Common myeloid progenitor, CD34-positive (primary cell): Measurements from ENCODE around the gene RNF225.

ENCODE experiments used
- CTCF ChIA-PET: fragments of 350-600 bp; sonication (Branson Sonifier 250); formaldehyde crosslinking; loops from one replicate; lab custom pipeline; 2021; ENCODE audit warnings: antibody characterized with exemption; lab: Charles Lee
- POLR2A ChIA-PET: fragments of 350-600 bp; sonication (Branson Sonifier 250); formaldehyde crosslinking; loops from one replicate; lab custom pipeline; 2021; ENCODE audit warnings: antibody characterized with exemption; lab: Charles Lee
- DNase-seq, 3 donors: peaks; one replicate each; pipeline versions ENCODE4 v3.0.0 to v3.0.0-alpha.2; 2013
- H3K27ac ChIP-seq, 2 experiments: 1 replicate in 1 of 2; 2 replicates in 1 of 2; pipeline ENCODE4 v1.7.0; 2013; ENCODE audit warnings: inconsistent platforms in 2 of 2, low read length in 2 of 2, mild to moderate bottlenecking in 2 of 2, low read depth in 1 of 2, moderate library complexity in 1 of 2; ENCODE audit not compliant: severe bottlenecking in 2 of 2, insufficient read depth in 1 of 2, poor library complexity in 1 of 2
- H3K27me3 ChIP-seq, 5 experiments: replicated peaks in 2 of 5; 1 replicate in 3 of 5; 2 replicates in 2 of 5; pipeline versions ENCODE4 v1.6.1 to v1.7.0; 2013; ENCODE audit warnings: low read length in 4 of 5, mild to moderate bottlenecking in 2 of 5, moderate library complexity in 2 of 5, inconsistent platforms in 1 of 5; ENCODE audit not compliant: insufficient read depth in 5 of 5, control insufficient read depth in 4 of 5
- H3K36me3 ChIP-seq, 4 experiments: 1 replicate in 2 of 4; 2 replicates in 2 of 4; pipeline versions ENCODE4 v1.6.1 to v1.7.0; 2013; ENCODE audit warnings: low read length in 3 of 4, control low read depth in 1 of 4, mild to moderate bottlenecking in 1 of 4; ENCODE audit not compliant: control insufficient read depth in 4 of 4, insufficient read depth in 4 of 4
- H3K4me1 ChIP-seq, 4 experiments: 1 replicate in 3 of 4; 2 replicates in 1 of 4; pipeline versions ENCODE4 v1.6.1 to v1.7.1; 2013; ENCODE audit warnings: low read length in 3 of 4, mild to moderate bottlenecking in 3 of 4, control low read depth in 1 of 4, inconsistent platforms in 1 of 4, moderate library complexity in 1 of 4; ENCODE audit not compliant: control insufficient read depth in 4 of 4, insufficient read depth in 4 of 4; ENCODE audit errors: control extremely low read depth in 1 of 4
- H3K4me3 ChIP-seq, 7 experiments: 1 replicate in 4 of 7; 2 replicates in 3 of 7; pipeline versions ENCODE4 v1.5.1 to v1.7.0; 2013; ENCODE audit warnings: mild to moderate bottlenecking in 7 of 7, low read length in 6 of 7, moderate library complexity in 6 of 7, inconsistent platforms in 2 of 7, low read depth in 2 of 7, control low read depth in 1 of 7; ENCODE audit not compliant: insufficient read depth in 4 of 7, control insufficient read depth in 1 of 7; ENCODE audit errors: extremely low read depth in 1 of 7
- H3K9me3 ChIP-seq, 5 experiments: 1 replicate in 4 of 5; 2 replicates in 1 of 5; pipeline versions ENCODE4 v1.6.1 to v1.7.1; 2013; ENCODE audit warnings: low read length in 4 of 5, mild to moderate bottlenecking in 2 of 5, inconsistent platforms in 1 of 5, low read depth in 1 of 5, moderate library complexity in 1 of 5; ENCODE audit not compliant: control insufficient read depth in 4 of 5, insufficient read depth in 2 of 5; ENCODE audit errors: control extremely low read depth in 1 of 5
- WGBS: methylation state at CpG from one replicate; pipeline ENCODE4 v1.1.5; 2013; ENCODE audit not compliant: insufficient coverage; 5-methylcytosine and 5-hydroxymethylcytosine counted together

The RNF225 gene

DNA sequence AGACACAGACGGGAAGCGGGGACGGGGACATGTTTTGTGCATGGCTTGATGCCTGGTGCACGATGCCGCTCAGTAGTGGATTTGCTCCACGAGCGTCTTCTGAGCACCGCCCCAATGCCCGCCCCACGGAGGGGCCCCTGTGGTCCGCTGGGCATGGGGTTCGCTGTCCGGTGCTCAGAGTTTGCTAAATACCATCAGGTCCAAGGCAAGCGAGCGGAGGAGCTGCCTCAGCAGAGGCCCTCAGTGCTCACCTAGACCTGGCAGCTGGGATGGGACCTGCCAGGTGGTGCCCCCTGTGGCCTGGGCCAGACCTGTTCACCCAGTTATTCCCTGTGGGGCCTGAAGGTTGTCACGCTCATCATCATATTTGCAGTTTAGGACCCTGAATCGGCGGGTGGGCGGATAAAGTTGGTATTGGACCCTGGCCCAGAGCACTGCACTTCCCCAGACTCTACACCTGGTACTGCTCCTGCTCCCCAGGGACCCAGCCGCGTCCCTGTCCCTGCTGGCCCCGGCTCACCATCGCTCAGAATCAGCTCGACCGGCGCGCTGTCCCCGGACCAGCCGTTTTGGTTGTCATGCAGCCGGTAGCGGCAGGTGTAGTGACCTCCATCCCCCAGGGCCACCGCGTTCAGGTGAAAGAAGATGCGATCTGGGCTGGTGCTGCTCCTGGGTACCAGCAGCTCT, 44.4 kb upstream of the RNF225 start:
- no peak for DNase-seq
- POLR2A ChIA-PET = interaction anchor here (0.6 kb wide), 1 partner anchor 30 kb away, joined by 6 read pairs; the partner anchor contains the start of gene ZNF837
- H3K9me3 ChIP-seq = no peaks in the 10 kb centered on the region
- no peak overlapping the region for H3K4me3 ChIP-seq
- CTCF ChIA-PET = interaction anchor here (1.1 kb wide), 1 partner anchor 15 kb away, joined by 4 read pairs; no protein-coding TSS in a partner anchor
- 96% methylated on average over 34 of the region's 34 CpGs for WGBS
- H3K36me3 ChIP-seq = peaks cover 0 to 13% (median 2%) of the 10 kb centered on the region in 4 experiments
- H3K27me3 ChIP-seq = peaks cover 0 to 3% (median 0%) of the 10 kb centered on the region in 5 experiments
- peaks cover 4 to 27% (median 21%) of the 10 kb centered on the region in 4 experiments for H3K4me1 ChIP-seq
- H3K27ac ChIP-seq = no peak overlapping the region

DNA sequence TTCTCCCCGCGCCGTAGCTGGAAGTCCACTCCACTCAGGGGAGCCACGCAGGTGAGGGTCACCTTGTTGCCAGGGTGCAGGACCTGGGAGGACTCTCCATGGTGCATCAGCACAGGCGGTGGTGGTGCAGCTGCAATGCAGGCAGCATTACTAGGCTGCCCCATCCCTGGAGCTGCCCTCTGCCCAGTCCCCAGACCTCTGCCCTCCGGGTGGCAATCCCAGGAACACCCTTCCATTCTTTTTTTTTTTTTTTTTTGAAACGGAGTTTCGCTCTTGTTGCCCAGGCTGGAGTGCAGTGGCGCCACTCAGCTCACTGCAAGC, 43.9 kb upstream of the RNF225 start:
- H3K4me3 ChIP-seq = no peak overlapping the region
- H3K27me3 ChIP-seq = peaks cover 0 to 3% (median 0%) of the 10 kb centered on the region in 5 experiments
- 100% methylated on average over 6 of the region's 9 CpGs for WGBS
- H3K36me3 ChIP-seq = peaks cover 0 to 13% (median 2%) of the 10 kb centered on the region in 4 experiments
- CTCF ChIA-PET = interaction anchor here (1.1 kb wide), 1 partner anchor 15 kb away, joined by 4 read pairs; no protein-coding TSS in a partner anchor
- no peak for DNase-seq
- no peaks in the 10 kb centered on the region for H3K9me3 ChIP-seq
- POLR2A ChIA-PET = interaction anchor here (0.6 kb wide), 1 partner anchor 30 kb away, joined by 6 read pairs; the partner anchor contains the start of gene ZNF837
- peaks cover 4 to 30% (median 22%) of the 10 kb centered on the region in 4 experiments for H3K4me1 ChIP-seq
- no peak overlapping the region for H3K27ac ChIP-seq

DNA sequence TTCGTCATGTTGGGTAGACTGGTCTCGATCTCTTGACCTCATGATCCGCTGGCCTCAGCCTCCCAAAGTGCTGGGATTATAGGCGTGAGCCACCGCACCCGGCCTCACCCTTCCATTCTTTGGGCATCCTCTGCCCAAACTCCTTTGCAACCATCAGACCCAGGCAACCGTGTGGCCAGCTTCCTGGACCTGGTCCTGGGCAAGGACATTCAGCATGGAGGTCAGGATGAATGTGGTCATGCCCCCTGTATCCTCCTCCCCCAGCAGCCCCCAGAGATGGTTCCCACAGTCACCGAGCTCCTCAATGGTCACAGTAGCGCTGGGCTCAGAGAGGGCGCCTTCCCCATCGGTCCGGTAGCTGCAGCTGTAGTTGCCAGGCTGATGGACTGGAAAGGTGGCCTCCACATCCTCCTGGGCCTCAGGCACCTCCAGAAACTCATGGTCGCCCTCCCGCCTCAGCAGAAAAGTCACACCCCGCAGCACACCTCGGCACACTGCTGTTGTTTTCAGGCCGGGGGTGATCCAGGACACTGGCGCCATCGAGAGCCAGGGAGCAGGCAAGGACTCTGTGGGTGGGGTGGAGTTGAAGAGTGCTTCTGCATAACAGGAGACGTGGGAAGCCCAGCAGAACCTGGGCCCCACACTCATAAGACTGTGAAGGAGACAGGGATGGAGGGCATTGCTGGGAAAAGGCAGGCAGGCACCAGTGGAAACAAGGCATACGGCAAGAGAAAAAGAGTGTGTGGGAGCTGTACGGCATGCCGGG, 43.3 kb upstream of the RNF225 start:
- Histone ChIP-seq H3K4me3 (no peak overlapping the region), H3K27ac (no peak overlapping the region), H3K4me1 (peaks cover 4 to 30% (median 19%) of the 10 kb centered on the region in 4 experiments), H3K36me3 (peaks cover 0 to 13% (median 2%) of the 10 kb centered on the region in 4 experiments), H3K9me3 (peaks cover 0 to under 1% (median 0%) of the 10 kb centered on the region in 5 experiments), H3K27me3 (peaks cover 0 to 3% (median 0%) of the 10 kb centered on the region in 5 experiments)
- POLR2A ChIA-PET = no interaction called here
- WGBS = 96% methylated on average over 17 of the region's 23 CpGs
- no peak for DNase-seq
- CTCF ChIA-PET = interaction anchor here (1.1 kb wide), 1 partner anchor 16 kb away, joined by 4 read pairs; no protein-coding TSS in a partner anchor

DNA sequence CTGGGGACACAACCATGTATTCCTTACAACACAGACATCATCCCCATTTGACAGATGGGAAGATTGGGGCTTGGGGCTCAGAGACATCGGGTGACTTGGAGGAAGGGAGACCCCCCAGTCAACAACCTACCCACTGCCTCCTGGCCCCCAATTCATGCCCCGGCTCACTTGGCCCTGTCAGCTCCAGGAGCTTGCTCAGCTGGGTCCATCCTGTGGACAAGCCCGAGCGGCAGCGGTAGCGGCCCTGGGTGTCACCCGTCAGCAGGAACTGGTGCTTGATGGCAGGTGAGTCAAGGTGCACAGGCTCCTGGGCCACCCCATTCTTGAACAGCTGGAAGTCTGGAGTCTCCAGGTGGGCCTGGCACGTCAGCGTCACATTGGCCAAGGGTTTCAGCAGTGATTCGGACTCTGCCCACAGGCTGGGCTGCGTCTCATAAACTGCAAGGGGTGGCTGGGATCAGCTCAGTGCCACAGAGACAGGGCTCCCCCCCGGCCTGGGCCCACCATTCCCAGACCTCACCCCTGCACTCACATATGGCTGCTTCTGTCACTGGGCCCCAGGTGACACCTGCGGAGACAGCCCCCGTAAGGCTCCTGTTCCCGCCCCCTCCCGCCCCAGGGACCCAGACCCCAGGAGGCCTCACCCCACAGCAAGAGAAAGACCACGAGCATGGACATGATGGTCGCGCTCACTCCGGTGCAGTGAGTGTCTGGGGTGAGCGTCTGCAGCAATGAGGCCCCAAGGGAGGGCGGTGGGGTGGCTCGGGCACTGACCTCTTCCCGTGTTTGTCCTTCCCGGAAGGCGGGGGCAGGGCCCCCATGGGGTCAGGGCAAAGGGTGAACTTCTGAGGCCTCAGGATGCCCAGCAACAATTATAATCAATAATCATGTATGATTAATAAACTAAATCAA, 42.4 kb upstream of the RNF225 start, which contains the start of gene A1BG:
A1BG (minus strand) TSS at position 733 of the 912 bp plus-strand sequence; CDS start at position 678, 55 bp downstream.
- Histone ChIP-seq H3K4me1 (peaks cover under 1 to 33% (median 16%) of the 10 kb centered on the region in 4 experiments), H3K36me3 (peaks cover 0 to 13% (median 2%) of the 10 kb centered on the region in 4 experiments), H3K9me3 (peaks cover 0 to 4% (median 0%) of the 10 kb centered on the region in 5 experiments), H3K27me3 (peaks cover 0 to 7% (median 0%) of the 10 kb centered on the region in 5 experiments), H3K4me3 (no peak within 1 kb of the TSS), H3K27ac (no peak within 1 kb of the TSS)
- WGBS = 95% methylated on average over 17 of the region's 26 CpGs
- ChIA-PET POLR2A (no interaction called here), CTCF (interaction anchor here (0.6 kb wide), 1 partner anchor 528 kb away, joined by 3 read pairs; no protein-coding TSS in a partner anchor)
- no peak for DNase-seq

DNA sequence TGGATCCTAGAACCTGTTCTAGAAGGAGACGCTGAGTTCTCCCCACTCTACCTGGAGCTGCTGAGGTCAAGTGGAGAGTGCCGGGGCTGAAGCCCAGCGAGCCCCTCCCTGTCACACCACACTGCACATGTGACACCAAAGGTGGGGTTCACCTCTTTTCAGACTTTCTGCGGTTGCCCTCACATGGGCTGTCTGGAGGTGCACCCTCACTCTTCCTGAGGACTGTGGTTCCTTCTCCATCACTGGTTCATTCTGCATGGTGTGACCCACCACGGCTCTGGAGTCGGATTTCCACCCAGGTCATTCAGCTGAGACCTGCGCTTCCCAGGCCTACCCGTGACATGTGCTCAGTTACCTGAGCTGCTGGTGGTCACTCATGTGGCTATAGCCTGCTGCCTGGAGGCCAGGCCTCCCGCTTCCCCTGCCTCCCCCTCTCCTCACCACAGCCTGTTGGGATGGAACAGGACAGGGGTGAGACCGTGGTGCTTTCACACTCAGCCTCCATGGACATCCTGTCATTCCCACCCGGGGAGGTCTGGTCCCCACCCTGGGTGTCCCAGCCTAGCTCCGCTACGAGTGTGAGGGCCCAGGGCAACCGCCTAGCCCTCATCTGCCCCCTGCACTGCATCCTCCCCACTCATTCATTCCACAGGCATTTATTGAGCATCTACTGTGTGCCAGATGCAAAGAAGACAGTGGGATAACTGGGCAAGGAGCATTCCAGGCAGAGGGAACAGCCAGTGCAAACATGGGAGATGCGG, 41.6 kb upstream of the RNF225 start:
- no peak for DNase-seq
- H3K27me3 ChIP-seq = peaks cover 0 to 7% (median 0%) of the 10 kb centered on the region in 5 experiments
- WGBS = 99% methylated on average over 7 of the region's 15 CpGs
- H3K9me3 ChIP-seq = peaks cover 0 to 4% (median 0%) of the 10 kb centered on the region in 5 experiments
- ChIA-PET CTCF (interaction anchor here (0.6 to 1.5 kb wide), 2 partner anchors 19 to 529 kb away, joined by 3 to 4 read pairs; no protein-coding TSS in a partner anchor), POLR2A (no interaction called here)
- peaks cover 0 to 30% (median 15%) of the 10 kb centered on the region in 4 experiments for H3K4me1 ChIP-seq
- peaks cover 0 to 13% (median 3%) of the 10 kb centered on the region in 4 experiments for H3K36me3 ChIP-seq
- no peak overlapping the region for H3K4me3 ChIP-seq
- H3K27ac ChIP-seq = no peak overlapping the region
